CD4-positive, alpha-beta memory T cell (primary cell): Measurements from ENCODE around the gene SMYD3. TPM values are rescaled to one million over a fixed set of nuclear protein-coding genes. Genes with fewer than 3 reads are reported as not detected.

ENCODE experiments used
- CTCF ChIA-PET: fragments of 350-600 bp; sonication (Branson Sonifier 250); formaldehyde crosslinking; loops from one replicate; lab custom pipeline; 2021; ENCODE audit warnings: inconsistent platforms; ENCODE audit not compliant: partially characterized antibody; lab: Charles Lee
- POLR2A ChIA-PET: fragments of 350-600 bp; sonication (Branson Sonifier 250); formaldehyde crosslinking; loops from one replicate; lab custom pipeline; 2021; ENCODE audit not compliant: partially characterized antibody; lab: Charles Lee
- DNase-seq, 5 donors: peaks; one replicate each; pipeline versions ENCODE4 v3.0.0 to v3.0.0-alpha.2; 2020 to 2022; ENCODE audit warnings: mixed read lengths in 1 of 5
- H3K27ac ChIP-seq: one replicate; pipeline ENCODE4 v1.7.0; 2013; ENCODE audit warnings: low read depth, low read length
- H3K27me3 ChIP-seq: 2 replicates; pipeline ENCODE4 v1.7.0; 2013; ENCODE audit warnings: mild to moderate bottlenecking, low read length, moderate library complexity; ENCODE audit not compliant: insufficient read depth
- H3K36me3 ChIP-seq: 2 replicates; pipeline ENCODE4 v1.7.0; 2013; ENCODE audit warnings: mild to moderate bottlenecking, low read length, moderate library complexity; ENCODE audit not compliant: insufficient read depth
- H3K4me1 ChIP-seq: 2 replicates; pipeline ENCODE4 v1.7.0; 2013; ENCODE audit warnings: mild to moderate bottlenecking, low read length, moderate library complexity; ENCODE audit not compliant: insufficient read depth
- H3K4me3 ChIP-seq, 2 donors: one replicate each; pipeline ENCODE4 v1.7.0; 2013; ENCODE audit warnings: low read length in 2 of 2, mild to moderate bottlenecking in 1 of 2
- H3K9me3 ChIP-seq, 2 donors: one replicate each; pipeline ENCODE4 v1.7.0; 2013; ENCODE audit warnings: low read length in 2 of 2, control low read depth in 1 of 2; ENCODE audit not compliant: control insufficient read depth in 1 of 2
- H3K27ac Mint-ChIP-seq, 7 donors: one replicate each; pipeline ENCODE4 v1.8.0; 2020 to 2021; ENCODE audit warnings: mixed read lengths in 7 of 7, mild to moderate bottlenecking in 6 of 7, inconsistent platforms in 3 of 7, moderate library complexity in 3 of 7
- H3K27me3 Mint-ChIP-seq, 2 donors: one replicate each; pipeline ENCODE4 v1.8.0; 2020 to 2021; ENCODE audit warnings: mixed read lengths in 2 of 2
- H3K36me3 Mint-ChIP-seq, 2 donors: one replicate each; pipeline ENCODE4 v1.8.0; 2020 to 2021; ENCODE audit warnings: mixed read lengths in 2 of 2, inconsistent platforms in 1 of 2, mild to moderate bottlenecking in 1 of 2
- H3K4me1 Mint-ChIP-seq, 4 donors: one replicate each; pipeline ENCODE4 v1.8.0; 2020 to 2021; ENCODE audit warnings: mixed read lengths in 4 of 4, mild to moderate bottlenecking in 1 of 4
- H3K4me3 Mint-ChIP-seq, 8 donors: one replicate each; pipeline ENCODE4 v1.8.0; 2020 to 2021; ENCODE audit warnings: mixed read lengths in 8 of 8, mild to moderate bottlenecking in 7 of 8, moderate library complexity in 6 of 8, inconsistent platforms in 3 of 8
- H3K9me3 Mint-ChIP-seq, 8 donors: one replicate each; pipeline ENCODE4 v1.8.0; 2020 to 2021; ENCODE audit warnings: mixed read lengths in 8 of 8, mild to moderate bottlenecking in 5 of 8, inconsistent platforms in 3 of 8, moderate library complexity in 1 of 8
- intact Hi-C: fragments of 100-400 bp; cut with micrococcal nuclease; formaldehyde crosslinking; loops from one replicate; pipeline ENCODE4 v1.15.1; 2023
- polyA plus RNA-seq, 2 donors: library from polyadenylated mRNA; unstranded; fragments of 300-500 nt; fragmentation: Illumina TruSeq; gene quantifications; one replicate each; pipeline ENCODE4 v1.2.3, GENCODE V29; 2021
- total RNA-seq, 2 experiments: library from RNA; stranded (reverse); gene quantifications; one replicate each; pipeline ENCODE4 v1.2.3, GENCODE V29; 2021

Gene SMYD3
- total and polyA plus RNA-seq, 4 experiments from 2014 or later, result 19.5 to 28.9 (median 22.9) TPM

GRCh38 chr1:246221485-246222255 is 285.4 kb downstream of the SMYD3 start:
- Histone ChIP-seq H3K9me3 (no peaks in the 10 kb centered on the region), H3K4me1 (no peaks in the 10 kb centered on the region), H3K27me3 (no peaks in the 10 kb centered on the region), H3K4me3 (no peak overlapping the region), H3K36me3 (no peaks in the 10 kb centered on the region), H3K27ac (no peak overlapping the region)
- Mint-ChIP-seq H3K27me3 (no peaks in the 10 kb centered on the region), H3K4me1 (peaks cover 0 to 3% (median 0%) of the 10 kb centered on the region in 4 donors), H3K4me3 (no peak overlapping the region), H3K27ac (no peak overlapping the region), H3K36me3 (peaks cover 8 to 43% of the 10 kb centered on the region in 2 donors), H3K9me3 (peaks cover 0 to 7% (median 3%) of the 10 kb centered on the region in 8 donors)
- POLR2A ChIA-PET, result no interaction called here
- DNase-seq, result no peak
- intact Hi-C loops, result no loop called here
- CTCF ChIA-PET, result no interaction called here

DNA sequence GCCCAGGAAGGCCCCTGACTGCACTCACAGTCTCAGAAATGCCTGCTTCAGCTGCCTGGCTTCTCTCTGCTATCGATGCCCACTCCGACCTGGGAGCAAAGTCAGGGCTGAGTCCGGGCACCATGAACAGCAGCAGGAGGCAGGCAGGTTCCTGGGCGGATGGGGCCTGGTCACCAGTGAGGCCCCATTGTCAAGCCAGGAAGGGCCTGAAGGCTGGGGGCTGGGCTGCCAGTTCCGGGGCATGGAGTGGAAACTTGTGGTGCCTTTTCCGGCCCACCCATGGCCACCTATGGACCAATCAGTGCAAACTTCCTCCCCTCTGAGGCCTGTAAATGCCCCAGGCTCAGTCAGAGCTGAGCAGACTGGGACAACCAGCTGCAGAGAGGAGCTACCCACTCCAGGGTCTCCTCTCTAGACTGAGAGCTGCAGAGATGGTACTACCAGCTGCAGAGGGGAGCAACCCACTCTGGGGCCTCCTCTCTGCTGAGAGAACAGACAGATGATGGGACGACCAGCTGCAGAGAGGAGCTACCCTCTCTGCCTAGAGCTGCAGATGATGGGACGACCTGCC is 286.5 kb downstream of the SMYD3 start:
- Histone ChIP-seq H3K27me3 (no peaks in the 10 kb centered on the region), H3K36me3 (no peaks in the 10 kb centered on the region), H3K9me3 (no peaks in the 10 kb centered on the region), H3K4me1 (no peaks in the 10 kb centered on the region), H3K27ac (no peak overlapping the region), H3K4me3 (no peak overlapping the region)
- H3K27me3 Mint-ChIP-seq, result no peaks in the 10 kb centered on the region
- peaks cover 0 to 7% (median 3%) of the 10 kb centered on the region in 8 donors for H3K9me3 Mint-ChIP-seq
- H3K4me1 Mint-ChIP-seq, result peaks cover 0 to 3% (median 0%) of the 10 kb centered on the region in 4 donors
- intact Hi-C loops, result no loop called here
- H3K36me3 Mint-ChIP-seq, result peaks cover 7 to 43% of the 10 kb centered on the region in 2 donors
- no peak overlapping the region for H3K4me3 Mint-ChIP-seq
- no peak overlapping the region for H3K27ac Mint-ChIP-seq
- no peak for DNase-seq
- CTCF ChIA-PET, result no interaction called here
- POLR2A ChIA-PET, result no interaction called here

DNA sequence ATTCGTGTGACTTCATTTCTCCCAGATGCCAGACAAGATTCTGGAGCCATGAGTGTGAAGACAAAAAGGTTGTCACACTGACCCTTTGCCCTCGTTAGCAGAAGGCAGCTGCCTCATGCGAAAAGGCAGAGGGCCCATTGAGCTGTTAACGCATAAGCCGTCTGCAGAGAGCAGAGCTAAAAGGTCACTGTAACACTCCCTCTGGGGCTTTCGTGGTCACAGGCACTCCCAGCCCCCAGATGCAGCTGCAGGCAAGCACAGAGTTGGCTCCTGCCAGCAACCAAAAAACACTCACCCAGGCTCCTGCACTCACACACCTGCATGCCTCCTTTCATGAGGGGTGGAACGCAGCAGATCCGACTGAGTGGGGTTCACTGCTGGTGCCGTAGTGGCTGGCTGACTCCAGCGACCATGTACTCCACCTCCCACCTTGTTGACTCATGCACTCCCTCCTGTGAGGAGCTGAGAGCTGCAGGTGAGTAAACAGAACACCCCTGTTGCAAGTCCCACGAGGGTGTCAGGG is 287.5 kb downstream of the SMYD3 start:
- CTCF ChIA-PET, result no interaction called here
- intact Hi-C loops, result no loop called here

DNA sequence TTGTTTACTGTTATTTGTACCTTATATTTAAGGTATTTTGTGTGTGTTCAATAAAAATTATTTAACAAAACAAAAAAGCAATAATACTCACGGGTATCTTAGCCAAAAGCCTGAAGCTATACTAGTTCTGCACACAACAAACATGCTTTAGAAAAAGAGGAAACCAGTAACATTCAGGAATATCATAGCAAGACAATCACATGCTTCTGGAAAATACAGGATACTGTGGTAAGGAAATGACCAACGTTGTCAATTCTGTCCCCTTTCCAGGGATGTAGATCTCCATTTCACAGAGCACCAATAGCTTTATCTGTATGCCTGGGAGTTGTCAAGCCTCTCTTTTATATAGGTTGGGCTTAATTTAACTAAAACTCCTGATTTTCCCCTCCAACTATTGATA is 288.4 kb downstream of the SMYD3 start:
- H3K9me3 Mint-ChIP-seq, result peaks cover 0 to 6% (median 3%) of the 10 kb centered on the region in 8 donors
- no peak overlapping the region for H3K4me3 Mint-ChIP-seq
- H3K4me3 ChIP-seq, result no peak overlapping the region
- no peaks in the 10 kb centered on the region for H3K27me3 ChIP-seq
- ChIA-PET CTCF (no interaction called here), POLR2A (no interaction called here)
- no peak overlapping the region for H3K27ac Mint-ChIP-seq
- intact Hi-C loops, result no loop called here
- H3K4me1 Mint-ChIP-seq, result peaks cover 0 to 2% (median 0%) of the 10 kb centered on the region in 4 donors
- H3K9me3 ChIP-seq, result no peaks in the 10 kb centered on the region
- H3K27me3 Mint-ChIP-seq, result no peaks in the 10 kb centered on the region
- H3K4me1 ChIP-seq, result no peaks in the 10 kb centered on the region
- H3K27ac ChIP-seq, result no peak overlapping the region
- H3K36me3 Mint-ChIP-seq, result peaks cover 11 to 35% of the 10 kb centered on the region in 2 donors
- no peaks in the 10 kb centered on the region for H3K36me3 ChIP-seq
- DNase-seq, result no peak

More for the DNA sequence above, 287.5 kb downstream of the SMYD3 start:
- Histone ChIP-seq H3K9me3 (no peaks in the 10 kb centered on the region), H3K36me3 (no peaks in the 10 kb centered on the region), H3K27me3 (no peaks in the 10 kb centered on the region), H3K4me3 (no peak overlapping the region), H3K4me1 (no peaks in the 10 kb centered on the region), H3K27ac (no peak overlapping the region)
- H3K27ac Mint-ChIP-seq, result no peak overlapping the region
- H3K27me3 Mint-ChIP-seq, result no peaks in the 10 kb centered on the region
- peaks cover 7 to 40% of the 10 kb centered on the region in 2 donors for H3K36me3 Mint-ChIP-seq
- POLR2A ChIA-PET, result no interaction called here
- H3K4me3 Mint-ChIP-seq, result no peak overlapping the region
- peaks cover 0 to 1% (median 0%) of the 10 kb centered on the region in 4 donors for H3K4me1 Mint-ChIP-seq
- no peak for DNase-seq
- peaks cover 0 to 9% (median 3%) of the 10 kb centered on the region in 8 donors for H3K9me3 Mint-ChIP-seq

DNA sequence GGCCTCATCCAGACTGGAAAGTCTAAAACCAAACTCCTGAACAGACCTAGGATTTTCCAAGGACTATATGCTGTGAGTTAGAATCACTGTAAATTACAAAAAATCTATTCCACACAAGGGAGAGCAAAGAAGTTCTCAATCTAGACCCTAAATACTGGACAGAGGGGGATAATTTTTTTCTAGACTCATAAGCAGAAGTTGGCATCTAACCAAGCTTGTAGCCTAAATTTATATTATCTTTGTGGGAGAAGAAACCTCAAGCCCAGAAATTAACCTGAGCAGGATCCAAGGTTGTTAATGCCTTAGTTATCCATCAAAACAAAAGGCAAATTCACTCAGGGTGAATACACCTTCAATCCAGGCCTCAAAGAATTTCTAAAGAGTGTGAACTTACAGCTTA is 290.2 kb downstream of the SMYD3 start:
- Mint-ChIP-seq H3K36me3 (peaks cover 12 to 26% of the 10 kb centered on the region in 2 donors), H3K9me3 (peaks cover 0 to 6% (median 2%) of the 10 kb centered on the region in 8 donors), H3K27ac (no peak overlapping the region), H3K27me3 (no peaks in the 10 kb centered on the region), H3K4me3 (no peak overlapping the region), H3K4me1 (peaks cover 0 to 4% (median 0%) of the 10 kb centered on the region in 4 donors)
- DNase-seq, result no peak
- Histone ChIP-seq H3K36me3 (no peaks in the 10 kb centered on the region), H3K4me1 (no peaks in the 10 kb centered on the region), H3K27ac (no peak overlapping the region), H3K4me3 (no peak overlapping the region), H3K27me3 (no peaks in the 10 kb centered on the region), H3K9me3 (no peaks in the 10 kb centered on the region)
- ChIA-PET POLR2A (no interaction called here), CTCF (no interaction called here)
- intact Hi-C loops, result no loop called here

GRCh38 chr1:246215510-246215903 is 291.6 kb downstream of the SMYD3 start:
- Histone ChIP-seq H3K36me3 (no peaks in the 10 kb centered on the region), H3K4me3 (no peak overlapping the region), H3K27me3 (no peaks in the 10 kb centered on the region), H3K9me3 (no peaks in the 10 kb centered on the region), H3K27ac (no peak overlapping the region), H3K4me1 (no peaks in the 10 kb centered on the region)
- POLR2A ChIA-PET, result no interaction called here
- no peaks in the 10 kb centered on the region for H3K27me3 Mint-ChIP-seq
- H3K4me3 Mint-ChIP-seq, result no peak overlapping the region
- intact Hi-C loops, result no loop called here
- H3K4me1 Mint-ChIP-seq, result peaks cover 0 to 4% (median 0%) of the 10 kb centered on the region in 4 donors
- peaks cover 12 to 30% of the 10 kb centered on the region in 2 donors for H3K36me3 Mint-ChIP-seq
- H3K27ac Mint-ChIP-seq, result no peak overlapping the region
- H3K9me3 Mint-ChIP-seq, result peaks cover 0 to 5% (median under 1%) of the 10 kb centered on the region in 8 donors
- no peak for DNase-seq
- CTCF ChIA-PET, result no interaction called here

- Mint-ChIP-seq H3K4me3 (no peak overlapping the region), H3K9me3 (peaks cover 0 to 5% (median under 1%) of the 10 kb centered on the region in 8 donors), H3K36me3 (peaks cover 12 to 30% of the 10 kb centered on the region in 2 donors), H3K27me3 (no peaks in the 10 kb centered on the region), H3K27ac (no peak overlapping the region), H3K4me1 (peaks cover 0 to 4% (median 0%) of the 10 kb centered on the region in 4 donors)
- Histone ChIP-seq H3K27me3 (no peaks in the 10 kb centered on the region), H3K27ac (no peak overlapping the region), H3K9me3 (no peaks in the 10 kb centered on the region), H3K4me1 (no peaks in the 10 kb centered on the region), H3K4me3 (no peak overlapping the region), H3K36me3 (no peaks in the 10 kb centered on the region)
- DNase-seq, result no peak
- CTCF ChIA-PET, result no interaction called here
- POLR2A ChIA-PET, result no interaction called here
- intact Hi-C loops, result no loop called here
These were observed 292.2 kb downstream of the SMYD3 start for GRCh38 chr1:246214708-246215509.
